Inferior parietal cortex (tissue), 1 donor: ENCODE results near the gene FBXL20.

Experiments
- DNase-seq: peaks from one replicate; pipeline ENCODE4 v3.0.0-alpha.2; 2016; ENCODE audit errors: extremely low spot score

The FBXL20 gene

DNA sequence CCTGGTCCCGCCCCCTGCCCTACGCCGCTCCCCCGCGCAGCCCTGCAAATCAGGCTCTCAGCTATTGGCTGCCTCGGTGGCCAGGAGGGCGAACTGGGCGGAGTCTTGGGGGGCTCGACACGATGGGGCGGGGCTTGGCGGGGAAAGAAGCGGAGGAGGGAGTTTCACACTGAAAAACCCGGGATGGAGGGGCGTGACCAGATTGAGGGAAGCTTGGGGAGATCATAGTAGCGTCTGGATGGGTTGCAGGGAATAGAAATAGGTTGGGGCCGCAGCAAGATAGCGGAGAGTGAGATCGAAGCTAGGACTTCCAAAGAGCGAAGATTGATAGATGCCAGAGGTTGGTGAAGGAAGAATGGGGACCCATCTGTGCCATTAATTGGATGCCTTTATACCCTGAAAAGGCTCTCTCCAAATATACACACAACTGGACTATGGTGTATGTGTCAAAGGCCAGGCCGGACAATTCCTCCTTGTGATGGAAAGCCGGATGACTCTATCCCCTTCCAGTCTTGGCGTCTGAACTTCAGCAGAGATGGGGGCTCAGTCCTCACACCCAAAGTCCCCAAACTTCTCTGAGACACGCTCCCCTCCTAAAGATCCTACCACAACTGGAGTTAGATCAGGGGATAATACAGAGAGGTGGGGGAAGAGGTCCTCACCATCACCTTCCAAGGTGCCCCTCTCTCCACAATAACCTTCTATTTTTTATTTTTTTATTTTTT is 175.3 kb downstream of the FBXL20 start:
- no peak for DNase-seq

DNA sequence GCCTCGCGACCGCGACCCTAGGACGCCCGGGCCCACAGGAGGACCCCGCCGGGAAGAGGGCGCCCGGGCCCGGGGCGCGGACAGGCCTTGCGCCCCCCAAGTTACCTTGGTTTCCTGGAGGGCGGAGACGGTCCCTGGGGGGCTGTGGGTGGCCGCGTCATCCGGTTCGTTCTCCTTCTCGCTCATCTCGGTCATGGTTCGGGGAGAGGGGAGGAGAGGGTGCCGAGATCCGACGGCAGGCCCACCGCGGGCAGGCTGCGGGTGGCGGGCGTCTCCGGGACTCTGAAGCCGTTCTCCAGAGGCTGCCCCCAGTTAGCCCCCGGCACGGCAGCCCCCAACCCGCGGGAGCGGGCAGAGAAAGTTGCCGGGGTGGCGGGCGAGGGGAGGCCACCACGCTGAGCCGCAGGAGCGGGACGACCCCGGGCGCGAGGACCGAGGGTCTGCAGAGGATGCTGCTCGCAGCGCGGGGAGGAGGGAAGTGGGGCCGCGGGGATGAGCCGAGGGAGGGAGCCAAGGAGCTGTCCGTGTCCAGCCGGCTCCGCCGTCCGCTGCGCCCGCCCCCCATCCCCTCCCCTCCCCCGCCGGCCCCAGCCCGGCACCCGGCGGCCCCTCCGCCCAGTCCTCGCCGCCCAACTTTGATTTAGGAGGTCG is 176.0 kb downstream of the FBXL20 start, which contains the start of gene STAC2:
Gene STAC2, minus strand, starts transcription at position 638 of the 651 bp plus-strand sequence. Its CDS starts 443 bp downstream, at position 195.
- no peak for DNase-seq

DNA sequence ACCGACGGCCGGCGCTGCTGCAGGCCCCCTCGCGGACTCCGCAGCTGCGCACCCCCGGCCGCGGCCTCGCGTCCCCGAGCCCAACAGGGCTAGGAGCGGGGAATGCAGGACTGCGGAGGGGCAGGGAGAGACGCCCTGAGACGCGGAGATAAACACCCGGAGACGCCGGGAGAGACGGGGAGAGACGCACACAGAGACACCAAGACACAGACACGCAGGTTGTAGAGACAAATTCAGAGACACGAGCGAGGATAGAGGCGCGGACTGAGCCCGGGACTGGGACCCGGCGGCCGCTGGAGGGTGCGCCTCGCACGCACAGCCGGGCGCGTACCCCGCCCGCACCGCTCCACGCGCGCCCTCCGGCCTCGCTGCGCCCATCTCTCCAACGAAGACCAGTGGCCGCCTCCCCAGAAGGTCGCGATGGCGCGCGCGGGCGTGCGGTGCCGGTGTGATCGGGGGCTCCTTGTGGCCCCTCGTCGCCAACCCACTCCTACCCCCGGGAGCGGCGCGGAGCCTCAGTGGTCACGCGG is 176.6 kb downstream of the FBXL20 start:
- no peak for DNase-seq

DNA sequence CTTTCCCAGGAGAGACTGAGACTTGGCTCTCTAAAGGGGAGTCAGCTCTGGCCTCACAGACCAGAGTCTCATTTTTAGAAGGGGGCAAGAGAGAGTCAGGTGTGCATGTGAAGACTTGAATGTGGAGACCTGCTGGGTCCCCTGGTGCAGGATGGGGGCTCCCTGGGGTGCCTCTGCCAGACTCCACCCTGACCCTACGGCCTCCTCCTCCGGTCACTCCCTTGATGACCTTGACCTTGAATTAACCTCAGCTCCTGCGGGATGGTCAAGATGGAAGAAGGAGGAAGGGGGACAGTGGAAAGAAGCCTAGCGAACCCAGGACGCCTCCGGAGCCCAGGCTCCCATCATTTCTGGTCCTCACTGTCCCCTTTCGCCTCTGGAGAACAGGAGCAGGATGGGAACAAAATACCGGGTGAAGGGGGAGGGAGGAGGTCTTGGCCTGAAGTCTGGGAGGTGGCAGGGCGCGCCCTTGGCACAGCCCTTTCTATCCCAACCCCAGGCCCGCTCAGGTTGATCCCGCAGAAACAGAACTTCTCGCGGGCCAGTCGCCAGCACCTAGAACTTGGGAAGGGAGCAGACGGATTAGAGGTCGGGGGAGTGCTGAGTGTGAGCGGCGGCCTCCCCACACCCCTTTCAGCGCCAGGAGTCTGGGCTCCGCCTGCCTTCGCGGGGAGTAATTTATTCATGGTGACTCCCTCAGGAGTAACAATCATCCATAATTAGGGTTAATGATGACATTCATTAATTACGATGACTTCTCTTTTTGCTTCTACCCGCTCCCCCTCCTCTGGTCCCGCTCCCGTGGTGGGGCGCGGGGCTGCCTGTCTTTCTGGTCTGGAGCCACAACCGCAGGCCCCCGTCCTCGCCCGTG is 177.3 kb downstream of the FBXL20 start:
- DNase-seq = no peak

- no peak for DNase-seq
Measured at GRCh38 chr17:39222866-39223834, 178.3 kb downstream of the FBXL20 start.

DNA sequence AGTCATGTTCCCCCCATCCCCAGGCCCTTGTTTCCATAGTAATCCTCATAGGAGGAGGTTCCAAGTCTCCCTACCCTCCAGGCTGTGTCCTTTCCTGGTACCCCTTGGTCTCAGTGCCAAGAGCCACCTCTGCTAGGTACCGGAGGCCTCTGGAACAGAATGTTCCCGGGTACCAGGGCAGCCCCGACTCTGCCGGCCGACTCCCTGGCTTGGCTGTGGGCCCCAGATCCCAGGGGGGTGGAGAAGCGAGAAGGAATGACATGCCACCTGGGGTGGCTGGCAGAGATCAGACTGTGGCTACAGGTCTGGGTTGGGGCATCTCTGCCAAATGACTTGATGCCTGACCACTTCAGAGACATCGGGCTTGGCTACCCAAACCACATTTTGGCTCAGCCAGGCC is 179.3 kb downstream of the FBXL20 start:
- no peak for DNase-seq

DNA sequence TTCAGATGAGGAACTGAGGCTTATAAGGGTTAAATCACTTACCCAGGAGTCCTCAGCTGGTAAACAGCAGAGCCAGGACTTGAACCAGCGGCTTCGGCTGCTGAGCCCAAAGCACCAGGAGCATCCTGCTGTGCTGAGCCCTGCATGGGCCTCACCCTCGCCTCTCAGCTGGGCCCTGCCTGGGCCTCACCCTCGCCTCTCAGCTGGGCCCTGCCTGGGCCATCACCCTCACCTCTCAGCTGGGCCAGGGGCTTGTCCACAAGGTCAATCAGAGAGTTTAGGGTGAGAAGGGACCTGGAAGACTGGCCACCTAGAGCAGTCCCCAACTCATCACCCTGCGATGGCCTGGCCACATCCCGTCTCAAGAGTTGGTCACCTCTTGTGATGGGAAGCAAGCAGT is 179.9 kb downstream of the FBXL20 start:
- DNase-seq = no peak

DNA sequence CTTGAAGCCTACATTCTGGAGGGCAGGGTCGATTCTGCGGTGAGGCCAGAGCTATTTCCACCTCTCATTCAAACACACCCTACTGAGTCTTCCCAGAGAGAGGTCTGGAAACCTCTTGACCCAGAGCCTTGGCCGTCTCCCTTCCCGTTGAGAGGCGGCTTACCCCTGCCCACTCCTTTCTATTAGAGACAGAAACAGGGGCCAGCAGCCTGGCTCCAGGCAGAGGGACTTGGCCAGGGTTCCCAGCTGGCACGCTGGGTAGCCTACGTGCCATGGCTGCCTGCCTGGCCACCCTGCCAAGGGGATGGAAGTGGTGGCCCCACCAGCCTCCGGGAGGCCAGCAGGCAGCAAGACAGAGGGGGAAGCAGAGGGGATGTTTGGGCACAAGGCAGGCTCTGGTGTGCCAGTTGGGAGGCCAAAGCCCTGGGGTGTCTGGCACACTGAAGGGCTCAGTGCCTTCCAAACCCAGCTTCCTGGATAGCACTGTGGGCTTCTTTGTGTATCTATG is 181.7 kb downstream of the FBXL20 start:
- no peak for DNase-seq

DNA sequence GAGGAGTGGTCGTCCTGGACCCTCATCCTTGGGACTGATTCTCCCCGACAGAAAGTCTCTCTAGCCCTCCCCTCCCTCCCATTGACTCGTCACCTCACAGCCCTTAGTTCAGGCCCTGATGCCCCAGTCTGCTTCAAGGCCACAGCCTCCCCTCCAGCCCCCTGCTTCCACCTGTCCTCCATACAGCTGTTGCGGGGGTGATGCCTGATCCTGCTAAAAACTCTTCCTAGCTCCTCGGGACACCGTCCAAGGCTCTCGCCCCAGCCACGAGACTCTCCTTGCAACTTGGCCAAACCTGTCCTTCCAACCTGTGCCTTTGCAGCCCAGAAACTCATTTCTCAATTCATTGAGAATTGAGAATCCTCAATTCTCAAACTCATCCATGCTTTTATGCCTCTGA is 182.5 kb downstream of the FBXL20 start:
- DNase-seq = no peak

GRCh38 chr17:39217734-39218369 is 183.6 kb downstream of the FBXL20 start:
- DNase-seq = no peak

GRCh38 chr17:39213852-39214251 is 187.6 kb downstream of the FBXL20 start:
- DNase-seq = no peak

GRCh38 chr17:39212841-39213480 is 188.5 kb downstream of the FBXL20 start:
- DNase-seq = no peak

DNA sequence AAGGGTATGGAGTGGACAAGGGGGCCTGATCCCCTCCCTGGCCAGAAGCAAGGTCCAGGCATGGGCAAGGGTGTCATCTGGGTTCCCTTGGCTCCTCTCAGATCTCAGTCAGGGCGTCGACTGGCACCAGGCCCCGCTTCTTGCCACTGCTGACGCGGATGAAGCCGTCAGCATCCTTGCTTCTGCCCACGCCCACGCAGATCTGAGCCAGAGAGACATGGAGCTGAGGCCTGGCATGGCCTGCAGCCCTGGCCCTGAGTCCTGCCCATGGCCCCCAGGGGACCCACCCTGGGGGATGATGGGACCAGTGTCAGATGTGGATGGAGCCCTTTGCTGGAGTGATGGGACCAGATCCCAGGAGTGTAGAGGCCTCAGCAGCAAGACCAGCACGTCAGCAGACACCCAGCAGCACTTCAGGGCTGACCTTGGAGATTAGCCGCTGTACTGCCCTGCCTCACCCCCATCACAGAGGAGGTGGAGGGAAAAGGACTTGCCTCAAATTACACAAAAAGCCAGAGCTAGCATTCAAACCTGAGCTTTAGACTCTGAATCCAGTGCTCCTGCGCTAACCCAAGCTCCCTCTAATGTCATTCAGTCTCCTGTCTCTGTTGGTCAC is 189.1 kb downstream of the FBXL20 start:
- no peak for DNase-seq

DNA sequence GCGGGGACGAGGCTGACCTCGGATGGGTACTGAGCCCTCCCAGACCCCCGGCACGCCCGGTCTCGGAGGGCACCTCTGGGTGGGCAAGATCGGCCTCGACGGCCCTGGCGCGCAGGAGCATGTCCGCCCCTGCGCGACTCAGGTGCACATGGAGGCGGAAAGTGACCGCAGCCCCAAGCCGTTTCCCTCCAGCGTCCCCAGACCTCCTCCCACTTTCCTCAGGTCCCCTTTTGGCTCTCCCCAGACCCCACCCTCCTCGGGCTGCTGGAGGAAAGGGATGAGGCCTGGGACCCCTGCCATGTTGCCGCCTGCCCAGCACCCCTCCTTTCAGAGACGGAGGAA is 191.4 kb downstream of the FBXL20 start:
- DNase-seq = no peak

GRCh38 chr17:39209317-39210092 is 191.9 kb downstream of the FBXL20 start:
- no peak for DNase-seq

- DNase-seq = no peak
Measured at GRCh38 chr17:39208893-39209292, 192.5 kb downstream of the FBXL20 start.

- DNase-seq = no peak
Measured at GRCh38 chr17:39208136-39208535, 193.3 kb downstream of the FBXL20 start.

GRCh38 chr17:39205112-39205526 is 196.3 kb downstream of the FBXL20 start:
- no peak for DNase-seq

DNA sequence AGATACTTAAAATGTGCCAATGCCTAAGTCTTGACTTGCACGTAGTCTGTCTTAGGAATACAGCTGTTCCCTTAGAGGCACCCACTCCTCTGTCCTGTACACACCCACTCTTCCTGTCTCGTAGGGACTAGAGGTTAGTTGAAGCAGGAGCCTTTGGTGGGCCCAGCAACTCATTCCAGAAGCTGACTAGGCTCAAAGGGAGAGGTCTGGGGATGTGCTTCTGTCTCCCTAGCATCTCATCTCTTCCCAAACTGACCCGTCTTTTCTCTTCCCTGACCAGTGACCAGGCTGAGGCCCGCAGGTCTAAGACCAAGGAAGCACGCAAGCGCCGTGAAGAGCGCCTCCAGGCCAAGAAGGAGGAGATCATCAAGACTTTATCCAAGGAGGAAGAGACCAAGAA is 197.2 kb downstream of the FBXL20 start:
- no peak for DNase-seq
